GM13976 (cell line): ENCODE measurements around the gene APBA2.

Experiments used
- DNase-seq: peaks from one replicate; pipeline ENCODE4 v3.0.0; 2012; ENCODE audit warnings: low spot score
- CTCF ChIP-seq: IDR thresholded peaks from 2 replicates; pipeline ENCODE4 v1.5.1; 2012; ENCODE audit warnings: borderline replicate concordance, mild to moderate bottlenecking; ENCODE audit not compliant: insufficient read depth; ENCODE audit errors: extremely low read depth, missing control alignments, control extremely low read depth
- in situ Hi-C: fragments of 300-500 bp; cut with MboI; formaldehyde crosslinking; loops from one replicate; pipeline ENCODE4 v1.12.0; 2022; ENCODE audit warnings: low sequenced_read_pairs, mixed read lengths, inconsistent platforms; ENCODE audit not compliant: unreplicated experiment

The APBA2 gene

GRCh38 chr15:28876845-28877185 lies 9.0 kb upstream of the APBA2 start:
- in situ Hi-C loops: no loop called here
- no peak for DNase-seq
- no peak for TF ChIP-seq CTCF

GRCh38 chr15:28878209-28878608 lies 7.6 kb upstream of the APBA2 start:
- in situ Hi-C loops: no loop called here
- DNase-seq: no peak
- no peak for TF ChIP-seq CTCF

- no peak for DNase-seq
- in situ Hi-C loops: no loop called here
- no peak for TF ChIP-seq CTCF
These were observed 6.2 kb upstream of the APBA2 start for GRCh38 chr15:28879551-28879950.

GRCh38 chr15:28880680-28881079 lies 5.1 kb upstream of the APBA2 start:
- in situ Hi-C loops: no loop called here
- no peak for TF ChIP-seq CTCF
- DNase-seq: no peak

GRCh38 chr15:28881170-28881569 lies 4.6 kb upstream of the APBA2 start:
- in situ Hi-C loops: no loop called here
- no peak for TF ChIP-seq CTCF
- DNase-seq: no peak

GRCh38 chr15:28881600-28881999 lies 4.2 kb upstream of the APBA2 start:
- in situ Hi-C loops: no loop called here
- no peak for TF ChIP-seq CTCF
- no peak for DNase-seq
